Rectal smooth muscle tissue (tissue), 1 donor: ENCODE data around the gene CBX3.
"Not testable (repeated sequence)": the region's sequence is repeated elsewhere in the genome, so short reads cannot be mapped to it uniquely, and the experiment has no call there.

Source experiments
- H3K27ac ChIP-seq: one replicate; pipeline ENCODE4 v1.7.0; 2013; ENCODE audit warnings: low read depth, low read length, inconsistent platforms
- H3K27me3 ChIP-seq: one replicate; pipeline ENCODE4 v1.7.0; 2013; ENCODE audit warnings: low read length; ENCODE audit not compliant: control insufficient read depth, insufficient read depth
- H3K36me3 ChIP-seq: one replicate; pipeline ENCODE4 v1.7.0; 2013; ENCODE audit warnings: low read length; ENCODE audit not compliant: control insufficient read depth, insufficient read depth
- H3K4me1 ChIP-seq: one replicate; pipeline ENCODE4 v1.7.0; 2013; ENCODE audit warnings: low read length; ENCODE audit not compliant: control insufficient read depth, insufficient read depth
- H3K4me3 ChIP-seq: one replicate; pipeline ENCODE4 v1.7.0; 2013; ENCODE audit warnings: low read length
- H3K9ac ChIP-seq: one replicate; pipeline ENCODE4 v1.7.0; 2013; ENCODE audit warnings: low read length

The CBX3 gene

DNA sequence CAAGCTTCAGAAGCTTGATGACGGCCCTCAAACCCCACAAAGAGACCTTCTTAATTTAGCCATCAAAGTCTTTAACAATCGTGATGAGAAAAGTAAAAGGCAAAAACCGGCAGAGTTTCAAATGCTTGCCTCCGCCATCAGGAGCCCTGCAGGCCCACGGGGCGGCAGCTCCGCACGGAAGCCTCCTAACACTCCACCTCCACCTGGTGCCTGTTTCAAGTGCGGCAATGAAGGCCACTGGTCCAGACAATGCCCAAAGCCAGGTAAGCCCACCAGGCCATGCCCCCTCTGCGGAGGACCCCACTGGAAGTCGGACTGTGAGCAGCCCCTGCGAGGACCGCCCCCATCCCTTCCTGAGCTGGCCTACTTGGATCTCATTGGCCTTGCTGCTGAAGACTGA is 43.6 kb downstream of the CBX3 start:
- H3K27me3 ChIP-seq = no peaks in the 10 kb centered on the region
- H3K4me3 ChIP-seq = no peak overlapping the region
- no peak overlapping the region for H3K27ac ChIP-seq
- no peaks in the 10 kb centered on the region for H3K36me3 ChIP-seq
- H3K4me1 ChIP-seq = no peaks in the 10 kb centered on the region
- H3K9ac ChIP-seq = no peak overlapping the region

DNA sequence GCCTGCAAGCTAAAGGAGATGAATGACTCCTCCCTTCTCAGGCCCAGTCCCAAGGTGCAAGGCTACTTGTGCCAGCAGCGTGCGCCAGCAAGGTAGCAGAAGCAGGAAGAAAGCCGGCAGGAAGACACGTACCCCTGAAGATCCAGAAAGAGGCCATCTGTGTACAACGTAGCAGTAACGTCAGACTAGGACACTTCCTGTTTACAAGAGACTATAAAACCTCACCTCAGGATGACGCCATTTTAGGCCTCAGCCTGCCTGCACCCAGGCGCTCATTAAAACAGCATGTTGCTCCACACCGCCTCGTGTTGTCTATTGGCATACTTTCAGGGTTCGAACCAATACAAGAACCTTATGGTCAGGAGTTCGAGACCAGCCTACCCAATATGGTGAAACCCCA is 48.7 kb downstream of the CBX3 start:
- Histone ChIP-seq H3K4me1 (no peaks in the 10 kb centered on the region), H3K27me3 (no peaks in the 10 kb centered on the region), H3K9ac (no peak overlapping the region)

DNA sequence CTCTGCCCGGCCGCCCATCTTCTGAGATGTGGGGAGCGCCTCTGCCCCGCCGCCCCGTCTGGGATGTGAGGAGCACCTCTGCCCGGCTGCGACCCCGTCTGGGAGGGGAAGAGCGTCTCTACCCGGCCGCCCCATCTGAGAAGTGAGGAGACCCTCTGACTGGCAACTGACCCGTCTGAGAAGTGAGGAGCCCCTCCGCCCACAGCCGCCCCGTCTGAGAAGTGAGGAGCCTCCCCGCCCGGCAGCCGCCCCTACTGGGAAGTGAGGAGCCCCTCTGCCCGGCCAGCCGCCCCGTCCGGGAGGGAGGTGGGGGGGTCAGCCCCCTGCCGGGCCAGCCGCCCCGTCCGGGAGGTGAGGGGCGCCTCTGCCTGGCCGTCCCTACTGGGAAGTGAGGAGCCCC is 60.3 kb downstream of the CBX3 start:
- not testable (repeated sequence) for H3K36me3 ChIP-seq, H3K4me3 ChIP-seq, H3K9ac ChIP-seq, H3K27ac ChIP-seq, H3K4me1 ChIP-seq, H3K27me3 ChIP-seq

More for the DNA sequence above, 48.7 kb downstream of the CBX3 start:
- no peak overlapping the region for H3K27ac ChIP-seq
- no peak overlapping the region for H3K4me3 ChIP-seq
- no peaks in the 10 kb centered on the region for H3K36me3 ChIP-seq
